ENCODE data around the gene HECTD1. TPM values are rescaled to one million over a fixed set of nuclear protein-coding genes. Genes with fewer than 3 reads are reported as not detected.
"Not testable (repeated sequence)": the region's sequence is repeated elsewhere in the genome, so short reads cannot be mapped to it uniquely, and the experiment has no call there.

The HECTD1 gene
- total RNA-seq, 1 experiment from 2014 or later = 138 TPM

GRCh38 chr14:31090883-31091764 lies 116.5 kb downstream of the HECTD1 start:
- Histone ChIP-seq H3K27ac (ENCODE audit: low read depth, low read length, poor library complexity, severe bottlenecking) (no peak overlapping the region), H3K36me3 (ENCODE audit: insufficient read depth, low read length, poor library complexity, severe bottlenecking) (no peaks in the 10 kb centered on the region), H3K4me1 (ENCODE audit: insufficient read depth, low read length, poor library complexity, severe bottlenecking) (no peaks in the 10 kb centered on the region), H3K27me3 (replicated peaks; ENCODE audit: insufficient read depth, low read depth, low read length, poor library complexity) (no peaks in the 10 kb centered on the region), H3K4me3 (ENCODE audit: low read depth, low read length, poor library complexity, severe bottlenecking) (no peak overlapping the region), H3K9me3 (ENCODE audit: low read depth, low read length, poor library complexity, severe bottlenecking) (no peaks in the 10 kb centered on the region)
- ChIA-PET POLR2A (ENCODE audit: low non-redundant PET) (no interaction called here), CTCF (no interaction called here)
- DNase-seq (ENCODE audit: low spot score) = no peak
- intact Hi-C loops (cut with micrococcal nuclease; ENCODE audit: unreplicated experiment) = no loop called here
- no peak for TF ChIP-seq CTCF (conservative IDR thresholded peaks at IDR 0.05; ENCODE audit: low read depth, low read length)
- no peak for TF ChIP-seq EZH2 (IDR thresholded peaks at IDR 0.05; ENCODE audit: borderline replicate concordance, low read depth, low read length, poor library complexity, severe bottlenecking)
- BruUV-seq (replicated peaks) = no TSS peak

GRCh38 chr14:31086466-31086865 lies 121.1 kb downstream of the HECTD1 start:
- BruUV-seq (replicated peaks); H3K27ac ChIP-seq (ENCODE audit: low read depth, low read length, poor library complexity, severe bottlenecking); H3K27me3 ChIP-seq (replicated peaks; ENCODE audit: insufficient read depth, low read depth, low read length, poor library complexity); H3K36me3 ChIP-seq (ENCODE audit: insufficient read depth, low read length, poor library complexity, severe bottlenecking); H3K9me3 ChIP-seq (ENCODE audit: low read depth, low read length, poor library complexity, severe bottlenecking); H3K4me1 ChIP-seq (ENCODE audit: insufficient read depth, low read length, poor library complexity, severe bottlenecking); H3K4me3 ChIP-seq (ENCODE audit: low read depth, low read length, poor library complexity, severe bottlenecking); DNase-seq (ENCODE audit: low spot score); POLR2A ChIA-PET (ENCODE audit: low non-redundant PET): not testable (repeated sequence)
- CTCF ChIA-PET = interaction anchor here (0.6 kb wide), 1 partner anchor 432 kb away, joined by 3 read pairs; no protein-coding TSS in a partner anchor
- intact Hi-C loops (cut with micrococcal nuclease; ENCODE audit: unreplicated experiment) = loop anchor here (10.0 kb wide), 2 partner anchors 202 to 432 kb away; no protein-coding TSS in a partner anchor

GRCh38 chr14:31085027-31085426 lies 122.6 kb downstream of the HECTD1 start:
- intact Hi-C loops (cut with micrococcal nuclease; ENCODE audit: unreplicated experiment) = loop anchor here (10.0 kb wide), 2 partner anchors 200 to 430 kb away; no protein-coding TSS in a partner anchor
- Histone ChIP-seq H3K9me3 (ENCODE audit: low read depth, low read length, poor library complexity, severe bottlenecking) (no peaks in the 10 kb centered on the region), H3K4me1 (ENCODE audit: insufficient read depth, low read length, poor library complexity, severe bottlenecking) (no peaks in the 10 kb centered on the region), H3K27ac (ENCODE audit: low read depth, low read length, poor library complexity, severe bottlenecking) (no peak overlapping the region), H3K4me3 (ENCODE audit: low read depth, low read length, poor library complexity, severe bottlenecking) (no peak overlapping the region), H3K36me3 (ENCODE audit: insufficient read depth, low read length, poor library complexity, severe bottlenecking) (no peaks in the 10 kb centered on the region), H3K27me3 (replicated peaks; ENCODE audit: insufficient read depth, low read depth, low read length, poor library complexity) (no peaks in the 10 kb centered on the region)
- ChIA-PET CTCF (no interaction called here), POLR2A (ENCODE audit: low non-redundant PET) (no interaction called here)
- BruUV-seq (replicated peaks) = no TSS peak
- no peak for DNase-seq (ENCODE audit: low spot score)
- TF ChIP-seq EZH2 (IDR thresholded peaks at IDR 0.05; ENCODE audit: borderline replicate concordance, low read depth, low read length, poor library complexity, severe bottlenecking) (no peak), CTCF (conservative IDR thresholded peaks at IDR 0.05; ENCODE audit: low read depth, low read length) (no peak)
